ENCODE data around the gene APIP.

GRCh38 chr11:34936945-34937629 is 20.9 kb upstream of the APIP start:
- TF ChIP-seq CTCF (IDR thresholded peaks at IDR 0.05; ENCODE audit: low read length) (no peak), EZH2 (optimal IDR thresholded peaks at IDR 0.05; ENCODE audit: low read depth, low read length) (no peak)
